CD4-positive, alpha-beta T cell (primary cell): Measurements from ENCODE around the gene TPH2. TPM values are rescaled to one million over a fixed set of nuclear protein-coding genes. Genes with fewer than 3 reads are reported as not detected.

Experiments used
- ATAC-seq: fragments of 200-7000 bp; cut with Tn5 transposase; one replicate; pipeline ENCODE4 v1.10.0; 2022; ENCODE audit warnings: mild to moderate bottlenecking; ENCODE audit not compliant: poor library complexity
- CTCF ChIA-PET: fragments of 350-600 bp; sonication (Branson Sonifier 250); formaldehyde crosslinking; loops from one replicate; lab custom pipeline; 2021; ENCODE audit warnings: antibody characterized with exemption, inconsistent platforms; lab: Charles Lee
- POLR2A ChIA-PET: fragments of 350-600 bp; sonication (Branson Sonifier 250); formaldehyde crosslinking; loops from one replicate; lab custom pipeline; 2021; ENCODE audit warnings: antibody characterized with exemption, inconsistent platforms; lab: Charles Lee
- DNase-seq, 14 experiments: peaks; one replicate each; pipeline ENCODE4 v3.0.0-alpha.2; 2013 to 2020; ENCODE audit warnings: mixed read lengths in 2 of 14
- H3K27ac ChIP-seq, 2 donors: one replicate each; pipeline versions ENCODE4 v1.5.1 to v1.7.0; 2013; ENCODE audit warnings: low read length in 2 of 2, low read depth in 1 of 2, mild to moderate bottlenecking in 1 of 2
- H3K27me3 ChIP-seq, 2 experiments: 1 replicate in 1 of 2; 2 replicates in 1 of 2; pipeline versions ENCODE4 v1.6.1 to v1.7.0; 2013; ENCODE audit warnings: low read length in 2 of 2, control low read depth in 1 of 2, mild to moderate bottlenecking in 1 of 2, moderate library complexity in 1 of 2; ENCODE audit not compliant: insufficient read depth in 2 of 2, control insufficient read depth in 1 of 2
- H3K36me3 ChIP-seq: one replicate; pipeline ENCODE4 v1.6.1; 2013; ENCODE audit warnings: low read length, control low read depth; ENCODE audit not compliant: insufficient read depth
- H3K4me1 ChIP-seq: one replicate; pipeline ENCODE4 v1.6.1; 2013; ENCODE audit warnings: low read length, control low read depth; ENCODE audit not compliant: insufficient read depth
- H3K4me3 ChIP-seq: one replicate; pipeline ENCODE4 v1.5.1; 2013; ENCODE audit warnings: mild to moderate bottlenecking, low read length, moderate library complexity
- H3K9me3 ChIP-seq, 2 experiments: 1 replicate in 1 of 2; 2 replicates in 1 of 2; pipeline versions ENCODE4 v1.6.1 to v1.7.0; 2013; ENCODE audit warnings: low read length in 2 of 2, mild to moderate bottlenecking in 2 of 2, control low read depth in 1 of 2, moderate library complexity in 1 of 2; ENCODE audit not compliant: control insufficient read depth in 1 of 2, insufficient read depth in 1 of 2
- H3K27ac Mint-ChIP-seq: one replicate; pipeline ENCODE4 v1.8.0; 2020; ENCODE audit warnings: mixed read lengths
- H3K27me3 Mint-ChIP-seq: one replicate; pipeline ENCODE4 v1.8.0; 2021; ENCODE audit warnings: mixed read lengths
- H3K36me3 Mint-ChIP-seq: one replicate; pipeline ENCODE4 v1.8.0; 2021; ENCODE audit warnings: low read depth, mixed read lengths
- H3K4me1 Mint-ChIP-seq: one replicate; pipeline ENCODE4 v1.8.0; 2021; ENCODE audit warnings: low read depth, mixed read lengths
- H3K4me3 Mint-ChIP-seq: one replicate; pipeline ENCODE4 v1.8.0; 2020; ENCODE audit warnings: mild to moderate bottlenecking, mixed read lengths
- H3K9me3 Mint-ChIP-seq: one replicate; pipeline ENCODE4 v1.8.0; 2020; ENCODE audit warnings: mixed read lengths
- CTCF ChIP-seq: fragments of 200-600 bp; IDR thresholded peaks from one replicate; pipeline ENCODE4 v1.8.0; 2022; ENCODE audit warnings: antibody characterized with exemption, mild to moderate bottlenecking
- intact Hi-C, 2 experiments: fragments of 100-400 bp; cut with DNase I in 1 of 2; cut with micrococcal nuclease in 1 of 2; formaldehyde crosslinking; loops; one replicate each; pipeline versions ENCODE4 v1.15.1 to v1.9.0; 2023 to 2025; cut with DNase I, micrococcal nuclease
- total RNA-seq, 174 experiments: library from RNA in 2 of 174; stranded (reverse) in 2 of 174; gene quantifications; one replicate each; pipeline ENCODE4 v1.2.3 and lab custom pipeline; 2021 to 2026

TPH2 gene
- total RNA-seq, 2 experiments from 2014 or later = not detected

- ChIA-PET CTCF (no interaction called here), POLR2A (no interaction called here)
- Histone ChIP-seq H3K4me1 (no peaks in the 10 kb centered on the region), H3K36me3 (no peaks in the 10 kb centered on the region), H3K4me3 (no peak overlapping the region), H3K27me3 (peaks cover 0 to 2% of the 10 kb centered on the region in 2 experiments), H3K27ac (no peak overlapping the region), H3K9me3 (no peaks in the 10 kb centered on the region)
- no peak overlapping the region for H3K4me3 Mint-ChIP-seq
- H3K9me3 Mint-ChIP-seq = no peaks in the 10 kb centered on the region
- peaks cover 37% of the 10 kb centered on the region for H3K27me3 Mint-ChIP-seq
- ATAC-seq (no peak), DNase-seq (no peak)
- no peaks in the 10 kb centered on the region for H3K36me3 Mint-ChIP-seq
- H3K27ac Mint-ChIP-seq = no peak overlapping the region
- H3K4me1 Mint-ChIP-seq = no peaks in the 10 kb centered on the region
- intact Hi-C loops = no loop called here
- TF ChIP-seq CTCF = no peak
Measured at GRCh38 chr12:71967211-71967610, 28.6 kb downstream of the TPH2 start.

- H3K4me3 Mint-ChIP-seq = no peak overlapping the region
- Histone ChIP-seq H3K27me3 (peaks cover 0 to 2% of the 10 kb centered on the region in 2 experiments), H3K36me3 (no peaks in the 10 kb centered on the region), H3K4me3 (no peak overlapping the region), H3K4me1 (no peaks in the 10 kb centered on the region), H3K9me3 (no peaks in the 10 kb centered on the region), H3K27ac (no peak overlapping the region)
- ChIA-PET POLR2A (no interaction called here), CTCF (no interaction called here)
- H3K27ac Mint-ChIP-seq = no peak overlapping the region
- no peak for DNase-seq
- H3K27me3 Mint-ChIP-seq = peaks cover 37% of the 10 kb centered on the region
- no peaks in the 10 kb centered on the region for H3K36me3 Mint-ChIP-seq
- H3K4me1 Mint-ChIP-seq = no peaks in the 10 kb centered on the region
- no peak for TF ChIP-seq CTCF
- ATAC-seq = no peak
- no peaks in the 10 kb centered on the region for H3K9me3 Mint-ChIP-seq
- intact Hi-C loops = no loop called here
Measured at GRCh38 chr12:71969330-71969729, 30.7 kb downstream of the TPH2 start.

GRCh38 chr12:71970031-71970430, 31.4 kb downstream of the TPH2 start:
- DNase-seq (no peak), ATAC-seq (no peak)
- ChIA-PET CTCF (no interaction called here), POLR2A (no interaction called here)
- H3K27ac Mint-ChIP-seq = no peak overlapping the region
- H3K27ac ChIP-seq = no peak overlapping the region
- H3K36me3 ChIP-seq = no peaks in the 10 kb centered on the region
- peaks cover 0 to 2% of the 10 kb centered on the region in 2 experiments for H3K27me3 ChIP-seq
- TF ChIP-seq CTCF = no peak
- H3K9me3 Mint-ChIP-seq = no peaks in the 10 kb centered on the region
- no peaks in the 10 kb centered on the region for H3K4me1 Mint-ChIP-seq
- H3K4me1 ChIP-seq = no peaks in the 10 kb centered on the region
- no peak overlapping the region for H3K4me3 ChIP-seq
- H3K27me3 Mint-ChIP-seq = peaks cover 34% of the 10 kb centered on the region
- intact Hi-C loops = no loop called here
- no peaks in the 10 kb centered on the region for H3K9me3 ChIP-seq
- H3K4me3 Mint-ChIP-seq = no peak overlapping the region
- H3K36me3 Mint-ChIP-seq = no peaks in the 10 kb centered on the region
